Hepatocyte (in vitro differentiated cells): Measurements from ENCODE around the gene FRMD4B. TPM values are rescaled to one million over a fixed set of nuclear protein-coding genes. Genes with fewer than 3 reads are reported as not detected.

ENCODE experiments used
- DNase-seq: peaks from one replicate; pipeline ENCODE4 v3.0.0-alpha.2; 2016; ENCODE audit warnings: low spot score
- H2AFZ ChIP-seq: fragments of 200-600 bp; sonication (generic); 2 replicates; pipeline ENCODE4 v1.6.0; 2016; ENCODE audit warnings: antibody characterized with exemption, mild to moderate bottlenecking
- H3K27ac ChIP-seq: fragments of 200-600 bp; sonication (generic); 2 replicates; pipeline ENCODE4 v1.5.1; 2016; ENCODE audit warnings: mild to moderate bottlenecking
- H3K27me3 ChIP-seq: fragments of 200-600 bp; sonication (generic); 2 replicates; pipeline ENCODE4 v1.6.1; 2016
- H3K36me3 ChIP-seq: fragments of 200-600 bp; sonication (generic); replicated peaks from 2 replicates; pipeline ENCODE4 v1.5.1; 2016; ENCODE audit warnings: low read depth; ENCODE audit not compliant: insufficient read depth
- H3K4me1 ChIP-seq: fragments of 200-600 bp; sonication (generic); 2 replicates; pipeline ENCODE4 v1.5.1; 2016; ENCODE audit warnings: mild to moderate bottlenecking, moderate library complexity; ENCODE audit not compliant: insufficient read depth
- H3K4me2 ChIP-seq: fragments of 200-600 bp; sonication (generic); 2 replicates; pipeline ENCODE4 v1.6.0; 2016
- H3K4me3 ChIP-seq: fragments of 200-600 bp; sonication (generic); 2 replicates; pipeline ENCODE4 v1.5.1; 2016; ENCODE audit warnings: mild to moderate bottlenecking
- H3K79me2 ChIP-seq: fragments of 200-600 bp; sonication (generic); 2 replicates; pipeline ENCODE4 v1.6.0; 2017; ENCODE audit warnings: mild to moderate bottlenecking
- H3K9me2 ChIP-seq: fragments of 200-600 bp; sonication (generic); replicated peaks from 2 replicates; pipeline ENCODE4 v1.6.0; 2017; ENCODE audit warnings: mild to moderate bottlenecking; ENCODE audit not compliant: insufficient read depth
- H3K9me3 ChIP-seq: fragments of 200-600 bp; sonication (generic); 2 replicates; pipeline ENCODE4 v1.5.1; 2016; ENCODE audit warnings: low read depth, mild to moderate bottlenecking
- H4K20me1 ChIP-seq: fragments of 200-600 bp; sonication (generic); 2 replicates; pipeline ENCODE4 v1.6.0; 2016; ENCODE audit warnings: mild to moderate bottlenecking; ENCODE audit not compliant: insufficient read depth, poor library complexity, severe bottlenecking
- CTCF ChIP-seq: fragments of 200-600 bp; sonication (generic); IDR thresholded peaks from 2 replicates; pipeline ENCODE4 v1.5.1; 2016; ENCODE audit warnings: antibody characterized with exemption, mild to moderate bottlenecking; ENCODE audit not compliant: poor library complexity
- EZH2 ChIP-seq: fragments of 200-600 bp; sonication (generic); IDR thresholded peaks from 2 replicates; pipeline ENCODE4 v1.6.1; 2016; ENCODE audit warnings: antibody characterized with exemption, mild to moderate bottlenecking, borderline replicate concordance
- EZH2phosphoT487 ChIP-seq: fragments of 200-600 bp; sonication (generic); IDR thresholded peaks from one replicate; pipeline ENCODE4 v1.6.1; 2018; ENCODE audit warnings: antibody characterized with exemption, mild to moderate bottlenecking, low read depth, moderate library complexity; ENCODE audit not compliant: unreplicated experiment, severe bottlenecking
- WGBS: methylation state at CpG from one replicate; pipeline ENCODE4 v1.1.6; 2016; ENCODE audit warnings: low lambda C conversion rate; ENCODE audit errors: missing lambda C conversion rate; 5-methylcytosine and 5-hydroxymethylcytosine counted together
- polyA plus RNA-seq: library from polyadenylated mRNA; unstranded; fragments of >200 nt; fragmentation: Nextera tagmentation; extraction: Ambion mirVana; gene quantifications from 2 replicates; pipeline ENCODE4 v1.2.1, GENCODE V29; 2016
- total RNA-seq: library from RNA; depleted of rRNA; stranded (reverse); fragments of >200 nt; gene quantifications from 2 replicates; pipeline ENCODE4 v1.2.3, GENCODE V29; 2014

FRMD4B gene
- total and polyA plus RNA-seq, 2 experiments from 2014 or later: 10.8 to 28.1 TPM

GRCh38 chr3:69332934-69333333 lies 53.0 kb downstream of the FRMD4B start:
- H3K4me1 ChIP-seq: no peaks in the 10 kb centered on the region
- no peak overlapping the region for H3K4me3 ChIP-seq
- H3K9me2 ChIP-seq: no peaks in the 10 kb centered on the region
- no peaks in the 10 kb centered on the region for H3K27me3 ChIP-seq
- TF ChIP-seq EZH2 (no peak), CTCF (no peak), EZH2phosphoT487 (no peak)
- H4K20me1 ChIP-seq: no peaks in the 10 kb centered on the region
- no peak overlapping the region for H3K27ac ChIP-seq
- H3K9me3 ChIP-seq: no peaks in the 10 kb centered on the region
- no peak overlapping the region for H2AFZ ChIP-seq
- H3K36me3 ChIP-seq: no peaks in the 10 kb centered on the region
- no peaks in the 10 kb centered on the region for H3K79me2 ChIP-seq
- H3K4me2 ChIP-seq: no peak overlapping the region
- WGBS: 84% methylated on average over 2 of the region's 2 CpGs
- no peak for DNase-seq

GRCh38 chr3:69330891-69331400 lies 54.9 kb downstream of the FRMD4B start:
- H3K27me3 ChIP-seq: no peaks in the 10 kb centered on the region
- WGBS: 77% methylated on average over 10 of the region's 10 CpGs
- no peak overlapping the region for H2AFZ ChIP-seq
- no peaks in the 10 kb centered on the region for H4K20me1 ChIP-seq
- no peak overlapping the region for H3K4me3 ChIP-seq
- no peaks in the 10 kb centered on the region for H3K4me1 ChIP-seq
- no peak overlapping the region for H3K27ac ChIP-seq
- H3K79me2 ChIP-seq: no peaks in the 10 kb centered on the region
- H3K9me2 ChIP-seq: no peaks in the 10 kb centered on the region
- DNase-seq: no peak
- no peak overlapping the region for H3K4me2 ChIP-seq
- no peaks in the 10 kb centered on the region for H3K9me3 ChIP-seq
- no peak for TF ChIP-seq EZH2phosphoT487
- no peak for TF ChIP-seq CTCF
- TF ChIP-seq EZH2: no peak
- H3K36me3 ChIP-seq: no peaks in the 10 kb centered on the region

GRCh38 chr3:69329892-69330291 lies 56.0 kb downstream of the FRMD4B start:
- H3K79me2 ChIP-seq: no peaks in the 10 kb centered on the region
- H3K36me3 ChIP-seq: no peaks in the 10 kb centered on the region
- no peak overlapping the region for H3K4me3 ChIP-seq
- no peak overlapping the region for H3K27ac ChIP-seq
- H3K9me2 ChIP-seq: no peaks in the 10 kb centered on the region
- no peaks in the 10 kb centered on the region for H4K20me1 ChIP-seq
- TF ChIP-seq EZH2phosphoT487 (no peak), EZH2 (no peak), CTCF (no peak)
- H3K27me3 ChIP-seq: no peaks in the 10 kb centered on the region
- no peak for DNase-seq
- no peaks in the 10 kb centered on the region for H3K4me1 ChIP-seq
- no peaks in the 10 kb centered on the region for H3K9me3 ChIP-seq
- WGBS: 86% methylated on average over 1 of the region's 1 CpG
- no peak overlapping the region for H2AFZ ChIP-seq
- no peak overlapping the region for H3K4me2 ChIP-seq

- H3K27ac ChIP-seq: no peak overlapping the region
- 69% methylated on average over 3 of the region's 3 CpGs for WGBS
- H3K36me3 ChIP-seq: no peaks in the 10 kb centered on the region
Measured at GRCh38 chr3:69328963-69329302, 57.0 kb downstream of the FRMD4B start.

More at GRCh38 chr3:69328963-69329302, 57.0 kb downstream of the FRMD4B start:
- Histone ChIP-seq H2AFZ (no peak overlapping the region), H3K4me1 (no peaks in the 10 kb centered on the region), H3K9me2 (no peaks in the 10 kb centered on the region), H4K20me1 (no peaks in the 10 kb centered on the region), H3K4me3 (no peak overlapping the region), H3K4me2 (no peak overlapping the region), H3K9me3 (no peaks in the 10 kb centered on the region), H3K79me2 (no peaks in the 10 kb centered on the region), H3K27me3 (no peaks in the 10 kb centered on the region)
- DNase-seq: no peak
- TF ChIP-seq EZH2 (no peak), CTCF (no peak), EZH2phosphoT487 (no peak)
